OCI-LY7 (cell line): ENCODE results near the gene LPAR1. TPM values are rescaled to one million over a fixed set of nuclear protein-coding genes. Genes with fewer than 3 reads are reported as not detected.

Experiments used
- BruUV-seq: library from RNA; stranded (reverse); fragments of 400-500 nt; replicated peaks from 2 replicates; lab custom pipeline; 2021; lab: Mats Ljungman, UMichigan
- CTCF ChIA-PET: fragments of 300-600 bp; sonication (Branson Sonifier 250); formaldehyde crosslinking; loops from one replicate; lab custom pipeline; 2022; ENCODE audit warnings: antibody characterized with exemption; ENCODE audit not compliant: unreplicated experiment; lab: Charles Lee
- POLR2A ChIA-PET: fragments of 300-600 bp; sonication (Branson Sonifier 250); formaldehyde crosslinking; loops from one replicate; lab custom pipeline; 2022; ENCODE audit warnings: antibody characterized with exemption; lab: Charles Lee
- DNase-seq: peaks from one replicate; pipeline ENCODE4 v3.0.0-alpha.2; 2015; ENCODE audit warnings: low spot score
- H2AFZ ChIP-seq: fragments of 200-600 bp; sonication (generic), shearing (Covaris generic); 2 replicates; pipeline ENCODE4 v1.6.1; 2014; ENCODE audit warnings: mild to moderate bottlenecking, antibody characterized with exemption, low read length, moderate library complexity
- H3K27ac ChIP-seq: fragments of 200-600 bp; sonication (generic); 2 replicates; pipeline ENCODE4 v1.5.1; 2014; ENCODE audit warnings: mixed run types, low read depth, mild to moderate bottlenecking, moderate library complexity, low read length, inconsistent platforms; ENCODE audit not compliant: poor library complexity, severe bottlenecking
- H3K36me3 ChIP-seq: fragments of 200-600 bp; sonication (generic); 2 replicates; pipeline ENCODE4 v1.6.1; 2014; ENCODE audit warnings: mild to moderate bottlenecking, antibody characterized with exemption, low read length, moderate library complexity, mixed read lengths; ENCODE audit not compliant: insufficient read depth
- H3K4me1 ChIP-seq: fragments of 200-600 bp; sonication (generic); 2 replicates; pipeline ENCODE4 v1.5.1; 2014; ENCODE audit warnings: mild to moderate bottlenecking, low read length; ENCODE audit not compliant: insufficient read depth, poor library complexity, severe bottlenecking
- H3K4me2 ChIP-seq: fragments of 200-600 bp; sonication (generic); 2 replicates; pipeline ENCODE4 v1.6.1; 2014; ENCODE audit warnings: mild to moderate bottlenecking, low read length
- H3K4me3 ChIP-seq: fragments of 200-600 bp; sonication (generic); 2 replicates; pipeline ENCODE4 v1.5.1; 2014; ENCODE audit warnings: mild to moderate bottlenecking, low read depth, low read length; ENCODE audit not compliant: poor library complexity, severe bottlenecking
- H3K79me2 ChIP-seq: fragments of 200-600 bp; sonication (generic); 2 replicates; pipeline ENCODE4 v1.6.1; 2016; ENCODE audit warnings: low read depth, mild to moderate bottlenecking, low read length, moderate library complexity, mixed read lengths; ENCODE audit not compliant: insufficient read depth
- H3K9me2 ChIP-seq: fragments of 200-600 bp; sonication (generic); 2 replicates; pipeline ENCODE4 v1.6.1; 2016; ENCODE audit warnings: mild to moderate bottlenecking, low read length, mixed read lengths; ENCODE audit not compliant: insufficient read depth
- H3K9me3 ChIP-seq: fragments of 200-600 bp; sonication (generic); 2 replicates; pipeline ENCODE4 v1.6.1; 2014; ENCODE audit warnings: mild to moderate bottlenecking, mixed run types, low read length, mixed read lengths
- H4K20me1 ChIP-seq: fragments of 200-600 bp; sonication (generic); 2 replicates; pipeline ENCODE4 v1.6.1; 2014; ENCODE audit warnings: mild to moderate bottlenecking, antibody characterized with exemption, low read length, moderate library complexity, mixed read lengths; ENCODE audit not compliant: insufficient read depth
- EZH2phosphoT487 ChIP-seq: fragments of 200-600 bp; sonication (generic); IDR thresholded peaks from 2 replicates; pipeline ENCODE4 v1.6.1; 2018; ENCODE audit warnings: low read depth, borderline replicate concordance, mild to moderate bottlenecking, mixed run types, antibody characterized with exemption, low read length, moderate library complexity, mixed read lengths
- intact Hi-C: fragments of 100-400 bp; cut with micrococcal nuclease; formaldehyde crosslinking; loops from one replicate; pipeline ENCODE4 v1.10.0; 2022; ENCODE audit not compliant: unreplicated experiment
- total RNA-seq, 2 experiments: library from RNA; depleted of rRNA in 1 of 2; stranded (reverse); fragments of >200 nt in 1 of 2; shearing (Covaris generic) in 1 of 2; gene quantifications; 2 replicates each; pipeline ENCODE4 v1.2.3, GENCODE V29; 2014 to 2022
- TF ChIP-seq, protein P1 (sequence below): fragments of 200-600 bp; sonication (generic); conservative IDR thresholded peaks from 2 replicates; pipeline ENCODE4 v1.5.1; 2014; ENCODE audit warnings: mild to moderate bottlenecking, antibody characterized with exemption, low read length, moderate library complexity, mixed read lengths

LPAR1 gene
- total RNA-seq, 2 experiments from 2014 or later, result not detected

DNA sequence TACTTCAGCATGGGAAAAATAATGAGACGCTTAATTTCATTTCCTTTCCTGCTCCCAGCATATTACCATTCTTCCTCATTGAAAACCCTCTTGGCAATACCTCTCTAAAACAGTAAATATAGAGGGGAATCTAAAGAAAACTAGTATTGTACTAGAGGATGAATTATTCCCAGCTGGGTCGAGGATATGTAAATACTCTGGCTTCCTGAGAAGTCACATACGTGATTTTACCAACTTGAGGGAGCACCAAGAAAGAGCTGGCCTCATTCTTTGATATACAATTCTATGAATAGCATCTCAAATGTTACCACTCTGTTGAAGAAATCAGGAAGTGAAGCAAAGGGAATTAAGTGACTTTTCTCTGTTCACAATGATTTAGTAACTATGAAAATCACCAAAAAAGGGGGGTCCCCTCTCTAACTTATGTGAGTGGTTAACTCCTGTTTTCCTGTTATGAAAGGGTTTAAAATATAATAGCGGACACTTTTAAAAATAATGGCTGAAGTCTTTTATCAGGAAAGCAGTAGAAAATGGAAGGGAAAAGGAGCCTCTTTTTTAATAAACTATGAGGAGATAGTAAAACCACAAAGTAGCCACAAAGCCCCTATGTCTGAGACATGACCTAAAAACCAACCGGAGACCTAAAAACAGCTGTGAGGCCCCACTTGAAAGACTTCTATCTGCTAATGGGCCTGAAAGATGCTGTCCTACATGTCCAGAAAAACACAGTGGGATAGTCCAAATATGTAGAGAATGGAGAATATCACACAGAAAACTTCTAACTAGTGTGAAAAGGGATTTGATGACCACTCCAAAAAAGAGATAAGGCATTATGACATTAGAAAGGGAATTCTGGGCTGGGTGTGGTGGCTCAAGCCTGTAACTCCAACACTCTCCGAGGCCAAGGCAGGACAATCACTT, 42.6 kb downstream of the LPAR1 start:
- no TSS peak for BruUV-seq
- TF ChIP-seq, protein P1, sequence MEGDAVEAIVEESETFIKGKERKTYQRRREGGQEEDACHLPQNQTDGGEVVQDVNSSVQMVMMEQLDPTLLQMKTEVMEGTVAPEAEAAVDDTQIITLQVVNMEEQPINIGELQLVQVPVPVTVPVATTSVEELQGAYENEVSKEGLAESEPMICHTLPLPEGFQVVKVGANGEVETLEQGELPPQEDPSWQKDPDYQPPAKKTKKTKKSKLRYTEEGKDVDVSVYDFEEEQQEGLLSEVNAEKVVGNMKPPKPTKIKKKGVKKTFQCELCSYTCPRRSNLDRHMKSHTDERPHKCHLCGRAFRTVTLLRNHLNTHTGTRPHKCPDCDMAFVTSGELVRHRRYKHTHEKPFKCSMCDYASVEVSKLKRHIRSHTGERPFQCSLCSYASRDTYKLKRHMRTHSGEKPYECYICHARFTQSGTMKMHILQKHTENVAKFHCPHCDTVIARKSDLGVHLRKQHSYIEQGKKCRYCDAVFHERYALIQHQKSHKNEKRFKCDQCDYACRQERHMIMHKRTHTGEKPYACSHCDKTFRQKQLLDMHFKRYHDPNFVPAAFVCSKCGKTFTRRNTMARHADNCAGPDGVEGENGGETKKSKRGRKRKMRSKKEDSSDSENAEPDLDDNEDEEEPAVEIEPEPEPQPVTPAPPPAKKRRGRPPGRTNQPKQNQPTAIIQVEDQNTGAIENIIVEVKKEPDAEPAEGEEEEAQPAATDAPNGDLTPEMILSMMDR, result no peak
- no peak for TF ChIP-seq EZH2phosphoT487

DNA sequence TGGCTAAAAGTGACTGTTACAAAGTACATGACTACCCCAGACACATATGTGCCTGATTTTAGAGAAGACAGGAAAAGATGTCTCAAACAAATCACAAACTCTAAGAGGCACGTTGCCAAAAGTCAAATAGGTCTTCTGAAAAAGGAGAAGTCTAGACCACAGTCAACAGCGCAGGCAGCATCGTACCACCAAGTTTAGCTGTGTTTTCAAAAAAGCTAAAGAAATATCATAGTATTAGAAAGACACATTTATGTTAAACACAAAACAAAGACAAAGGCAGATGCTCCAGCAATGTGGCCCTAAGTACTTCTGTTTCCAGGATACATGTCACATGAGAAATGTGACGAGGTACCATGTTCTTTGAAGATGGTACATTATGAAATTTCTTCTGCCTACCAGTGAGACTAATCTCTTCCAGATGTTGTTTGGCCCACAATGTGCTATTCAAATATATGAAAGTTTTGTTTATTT, 43.5 kb downstream of the LPAR1 start:
- no TSS peak for BruUV-seq

More for the DNA sequence above, 42.6 kb downstream of the LPAR1 start:
- CTCF ChIA-PET, result no interaction called here
- no peaks in the 10 kb centered on the region for H3K9me3 ChIP-seq
- no peak overlapping the region for H3K4me2 ChIP-seq
- DNase-seq, result no peak
- intact Hi-C loops, result no loop called here
- H3K4me1 ChIP-seq, result no peaks in the 10 kb centered on the region
- H2AFZ ChIP-seq, result no peak overlapping the region
- H3K4me3 ChIP-seq, result no peak overlapping the region
- no peaks in the 10 kb centered on the region for H4K20me1 ChIP-seq
- no peaks in the 10 kb centered on the region for H3K9me2 ChIP-seq
- H3K79me2 ChIP-seq, result no peaks in the 10 kb centered on the region
- H3K36me3 ChIP-seq, result no peaks in the 10 kb centered on the region
- H3K27ac ChIP-seq, result no peak overlapping the region
- POLR2A ChIA-PET, result no interaction called here

More for the DNA sequence above, 43.5 kb downstream of the LPAR1 start:
- ChIA-PET CTCF (no interaction called here), POLR2A (interaction anchor here (0.5 kb wide), 1 partner anchor 31 kb away, joined by 3 read pairs; no protein-coding TSS in a partner anchor)
- Histone ChIP-seq H3K4me3 (no peak overlapping the region), H3K9me2 (no peaks in the 10 kb centered on the region), H2AFZ (no peak overlapping the region), H3K27ac (no peak overlapping the region), H4K20me1 (no peaks in the 10 kb centered on the region), H3K4me1 (no peaks in the 10 kb centered on the region), H3K36me3 (no peaks in the 10 kb centered on the region), H3K9me3 (no peaks in the 10 kb centered on the region), H3K4me2 (no peak overlapping the region), H3K79me2 (no peaks in the 10 kb centered on the region)
- intact Hi-C loops, result no loop called here
- DNase-seq, result no peak
- TF ChIP-seq EZH2phosphoT487, result no peak
- TF ChIP-seq, protein P1, result no peak
